ENCODE data around the gene EPB41L4B. TPM values are rescaled to one million over a fixed set of nuclear protein-coding genes. Genes with fewer than 3 reads are reported as not detected.
A peak's percentile ranks its signal among the peaks of the same experiment; 100 is the strongest.

Gene EPB41L4B
- total and polyA plus RNA-seq, 2 of the 13 experiments (the other 11 are each of a cell fraction or from before 2014, with no cell fraction given): 17.6 to 22.1 TPM

GRCh38 chr9:109250311-109250741, 70.5 kb downstream of the EPB41L4B start (continued):
- peak; percentile 58; the same call in 1 of the 2 replicates for TF ChIP-seq HNF1B (CRISPR knock-in tag; IDR thresholded peaks at IDR 0.05)
- TF ChIP-seq SOX5 (CRISPR knock-in tag; IDR thresholded peaks at IDR 0.05; ENCODE audit: borderline replicate concordance): peak; percentile 67; the same call in 1 of the 2 replicates
- no peak for TF ChIP-seq TBX3 (IDR thresholded peaks at IDR 0.05; ENCODE audit: borderline replicate concordance)
- TF ChIP-seq ZNF407 (CRISPR knock-in tag; IDR thresholded peaks at IDR 0.05; ENCODE audit: not compliant biosample characterization): peak; percentile 6
- no peak for TF ChIP-seq ZMYM2 (CRISPR knock-in tag; IDR thresholded peaks at IDR 0.05)
- no peak for TF ChIP-seq DZIP1 (CRISPR knock-in tag; IDR thresholded peaks at IDR 0.05)
- 0 out of 2 replicates have a peak, but pooled peaks have one; percentile 39 for TF ChIP-seq ZNF607 (CRISPR knock-in tag; IDR thresholded peaks at IDR 0.05; ENCODE audit: borderline replicate concordance)
- no peak for TF ChIP-seq ZNF614 (CRISPR knock-in tag; IDR thresholded peaks at IDR 0.05; ENCODE audit: borderline replicate concordance)
- TF ChIP-seq ZNF652 (CRISPR knock-in tag; IDR thresholded peaks at IDR 0.05; ENCODE audit: borderline replicate concordance, low read depth): no peak
- no peak for TF ChIP-seq E2F1 (CRISPR knock-in tag; IDR thresholded peaks at IDR 0.05)
- TF ChIP-seq GATAD1 (CRISPR knock-in tag; IDR thresholded peaks at IDR 0.05): no peak
- TF ChIP-seq TAF1 (CRISPR knock-in tag; IDR thresholded peaks at IDR 0.05): no peak
- TF ChIP-seq ZNF746 (CRISPR knock-in tag; IDR thresholded peaks at IDR 0.05): no peak
- TF ChIP-seq ETV6 (CRISPR knock-in tag; conservative IDR thresholded peaks at IDR 0.05): no peak
- no peak for TF ChIP-seq BCL6 (CRISPR knock-in tag; IDR thresholded peaks at IDR 0.05)

All from HepG2 (cell line).